CD4-positive, alpha-beta T cell treated with Interleukin-1 beta for 1 hour (primary cell): ENCODE results near the gene GRM1.

Source experiments
- DNase-seq, 2 donors: peaks; one replicate each; pipeline ENCODE4 v3.0.0-alpha.2; 2020 to 2022

The GRM1 gene

DNA sequence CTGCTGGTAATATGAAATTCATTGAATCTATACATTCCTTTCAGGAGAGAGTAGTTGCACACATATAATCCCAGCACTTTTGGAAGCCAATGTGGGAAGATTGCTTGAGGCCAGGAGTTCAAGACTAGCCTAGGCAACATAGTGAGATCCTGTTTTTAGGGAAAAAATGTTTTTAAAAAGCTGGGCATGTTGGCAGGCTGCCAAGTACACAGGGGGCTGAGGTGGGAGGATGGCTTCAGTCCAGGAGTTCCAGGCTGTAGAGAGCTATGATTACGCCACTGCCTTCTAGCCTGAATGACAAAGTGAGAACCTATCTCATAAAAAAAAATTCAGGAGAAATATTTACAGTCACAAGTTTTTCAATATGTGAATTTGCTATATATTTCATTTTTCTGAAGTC, 71.9 kb downstream of the GRM1 start:
- no peak for DNase-seq

DNA sequence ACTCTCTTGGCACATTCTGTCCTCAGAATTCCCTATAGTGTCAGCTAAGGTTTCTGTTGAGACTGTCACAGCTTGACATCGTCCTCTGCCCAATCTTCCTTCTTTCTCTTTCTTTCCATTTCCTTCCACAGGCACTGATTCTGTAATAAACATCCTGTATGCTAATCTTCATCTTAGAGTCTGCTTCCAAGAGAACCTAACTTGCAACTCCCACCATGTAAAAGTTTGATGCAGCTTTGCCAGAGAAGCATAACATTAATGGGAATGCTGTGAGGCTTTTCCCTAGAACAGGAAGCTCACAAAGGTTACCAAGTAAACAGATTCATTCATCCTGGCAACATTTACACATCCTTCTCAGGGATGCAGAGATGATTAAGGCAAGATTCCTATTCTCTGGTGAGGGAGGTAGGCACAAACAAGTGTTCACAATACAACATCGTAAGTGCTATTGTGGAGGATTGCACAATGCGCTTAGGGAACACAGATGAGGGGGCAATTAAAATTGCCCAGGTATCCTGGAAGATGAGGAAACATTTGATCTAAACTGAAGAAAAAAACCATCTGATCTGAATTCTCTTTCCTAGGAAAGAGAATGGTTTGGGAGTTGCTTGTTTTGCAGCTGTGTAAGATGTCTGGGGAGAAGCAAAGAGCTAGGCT, 74.7 kb downstream of the GRM1 start:
- DNase-seq, result no peak

DNA sequence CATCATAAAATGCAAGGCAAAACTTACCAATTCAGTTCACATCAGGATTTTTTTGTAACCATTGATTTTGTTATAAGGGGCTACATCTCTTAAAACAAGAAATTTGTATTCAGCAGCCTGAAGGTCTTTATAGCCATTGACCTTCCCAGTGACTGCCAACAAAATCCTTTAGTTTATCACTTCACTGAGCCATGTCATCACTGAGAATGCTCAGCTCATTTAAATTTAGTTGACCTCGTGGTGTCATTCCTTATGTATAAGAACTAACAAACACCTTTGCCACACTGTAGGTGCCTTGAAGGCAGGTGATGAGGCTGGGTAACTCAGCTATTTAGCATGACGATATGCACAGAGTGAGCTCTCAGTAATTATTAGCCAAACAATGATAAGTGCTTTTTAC, 77.7 kb downstream of the GRM1 start:
- no peak for DNase-seq

DNA sequence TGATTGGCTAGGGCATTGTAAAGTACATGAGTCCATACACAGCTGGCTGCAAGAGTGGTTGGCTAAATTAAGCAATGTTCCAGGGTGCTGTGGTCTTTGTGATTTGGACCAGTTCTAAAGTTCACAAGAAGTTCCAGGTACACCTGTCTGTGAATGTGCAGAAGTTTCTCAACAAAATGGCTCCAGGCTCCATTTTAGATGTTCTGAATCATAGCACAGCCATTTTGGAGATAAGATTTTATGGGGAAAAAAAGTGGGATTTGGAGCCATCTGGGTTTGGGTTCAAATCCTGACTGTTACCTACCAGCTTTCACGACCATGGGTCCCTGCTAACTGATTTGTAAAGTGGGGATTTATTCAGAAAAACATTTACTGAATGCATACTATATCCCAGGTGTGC, 82.1 kb downstream of the GRM1 start:
- no peak for DNase-seq

DNA sequence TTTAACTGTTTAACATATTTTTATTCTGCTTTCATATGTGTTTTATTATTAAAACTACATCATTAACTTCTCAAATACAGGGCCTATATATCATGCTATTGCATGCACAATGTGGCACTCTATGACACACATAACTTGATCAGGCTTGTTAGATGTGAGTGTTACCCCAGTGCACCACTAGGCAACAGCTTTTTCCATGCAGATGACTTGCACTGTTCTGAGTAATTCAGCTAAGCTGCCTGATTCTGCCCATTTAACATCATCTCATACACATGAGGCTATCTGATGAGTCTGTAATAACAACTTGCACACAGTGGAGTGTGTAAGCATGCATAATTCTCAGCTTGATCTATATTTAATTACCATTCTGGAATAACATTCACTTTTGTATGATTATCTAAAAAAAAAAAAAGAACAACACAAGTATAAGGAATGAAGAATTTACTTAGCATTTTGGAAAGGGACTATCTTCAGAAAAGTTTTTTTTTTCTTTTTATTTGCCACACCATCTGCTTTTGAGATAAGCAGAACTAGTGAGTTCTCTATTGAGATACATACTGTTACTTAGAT, 83.1 kb downstream of the GRM1 start:
- DNase-seq, result no peak

DNA sequence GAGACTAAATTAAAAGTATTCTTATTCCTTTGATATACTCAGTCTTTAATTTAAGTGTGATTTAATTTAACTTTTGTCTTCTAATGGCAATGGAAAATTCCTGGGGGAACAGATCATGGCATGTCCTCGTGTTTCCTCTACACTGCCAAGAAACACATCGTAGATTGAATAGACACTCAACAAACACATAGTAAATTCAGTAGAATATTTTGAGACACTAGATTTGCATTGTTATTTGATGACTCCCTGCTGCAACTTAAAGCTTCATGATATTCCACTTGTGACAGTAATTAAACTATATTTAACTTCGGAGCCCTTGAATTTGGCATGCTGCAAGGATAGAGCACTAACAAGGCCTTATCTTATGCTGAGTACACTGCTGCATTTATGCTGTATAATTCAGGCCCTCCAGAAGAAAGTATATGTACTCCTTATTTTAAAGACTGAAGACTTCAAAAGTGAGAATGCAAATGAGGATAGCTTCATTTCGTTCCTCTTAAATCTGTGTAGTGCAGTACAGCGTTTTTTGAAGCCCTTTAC, 84.3 kb downstream of the GRM1 start:
- DNase-seq, result no peak

DNA sequence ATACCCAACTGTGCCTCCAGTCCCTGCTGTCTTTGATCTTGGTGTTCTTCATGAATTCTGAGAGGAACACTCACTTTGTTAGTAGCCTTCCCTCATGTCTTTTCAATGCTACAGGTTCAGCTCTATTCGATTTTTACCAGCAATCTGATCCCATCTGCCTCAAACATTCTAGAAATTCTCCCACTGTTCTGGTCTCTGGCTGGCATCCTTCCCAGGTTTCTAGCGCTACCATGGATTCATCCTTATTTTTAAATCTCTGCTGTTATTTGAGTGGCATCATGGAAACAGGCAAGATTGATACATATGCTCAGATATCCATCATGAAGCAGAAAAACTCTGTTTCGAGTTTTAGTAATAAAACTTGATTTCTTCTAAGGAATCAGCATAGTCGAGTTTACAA, 94.8 kb downstream of the GRM1 start:
- no peak for DNase-seq

DNA sequence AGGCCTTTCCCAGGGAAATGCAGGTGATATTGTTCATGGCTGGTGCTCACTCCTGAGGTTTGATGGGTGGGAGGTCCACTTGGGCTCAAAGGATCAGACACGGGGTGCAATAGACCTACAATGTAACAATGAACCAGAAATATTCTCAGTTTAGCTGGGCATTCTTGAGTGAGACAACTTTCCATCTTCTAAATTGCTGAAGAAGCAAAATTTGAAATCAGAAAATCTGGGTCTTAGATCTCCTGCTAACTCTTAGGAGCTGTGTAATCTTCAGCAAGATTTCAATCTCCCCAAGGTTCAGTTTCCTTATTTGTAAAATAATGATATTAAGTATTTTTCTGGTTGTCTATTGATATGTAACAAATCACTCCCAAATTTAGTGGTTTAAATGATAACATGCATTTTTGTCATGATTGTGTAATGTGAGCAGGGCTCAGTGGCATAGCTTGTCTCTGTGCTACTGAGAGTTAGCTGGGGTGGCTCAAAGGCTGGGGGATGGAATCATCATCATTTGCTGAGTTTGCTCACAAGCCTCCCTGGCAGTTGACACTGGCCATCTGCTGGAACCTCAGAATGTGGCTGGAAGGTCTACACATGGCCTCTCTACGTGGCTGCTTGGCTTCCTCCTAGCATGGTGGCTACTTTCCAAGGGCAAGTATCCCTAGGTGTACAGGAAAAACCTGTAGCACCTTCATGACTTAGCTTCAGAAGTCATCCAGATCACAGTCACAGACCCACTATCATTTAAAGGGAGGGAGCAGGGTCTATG, 98.8 kb downstream of the GRM1 start:
- no peak for DNase-seq

DNA sequence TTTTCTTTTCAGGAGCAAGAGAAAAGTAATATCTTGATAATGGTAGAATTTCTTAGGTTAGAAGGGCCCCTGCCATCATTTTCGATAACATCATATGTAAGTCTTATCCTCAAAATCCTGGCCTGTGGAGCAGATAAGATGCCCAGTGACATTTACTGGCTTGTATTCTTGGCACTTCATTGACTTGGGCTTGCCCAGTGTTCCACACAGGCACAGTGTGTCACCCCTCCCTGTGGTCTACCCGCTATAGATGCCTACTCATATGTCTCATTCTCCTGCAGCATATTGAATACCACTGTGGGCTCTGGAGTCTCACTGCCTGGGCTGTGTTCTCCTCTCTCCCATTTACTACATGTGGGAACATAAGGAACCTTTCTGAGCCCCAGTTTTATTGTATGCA, 105.0 kb downstream of the GRM1 start:
- no peak for DNase-seq

DNA sequence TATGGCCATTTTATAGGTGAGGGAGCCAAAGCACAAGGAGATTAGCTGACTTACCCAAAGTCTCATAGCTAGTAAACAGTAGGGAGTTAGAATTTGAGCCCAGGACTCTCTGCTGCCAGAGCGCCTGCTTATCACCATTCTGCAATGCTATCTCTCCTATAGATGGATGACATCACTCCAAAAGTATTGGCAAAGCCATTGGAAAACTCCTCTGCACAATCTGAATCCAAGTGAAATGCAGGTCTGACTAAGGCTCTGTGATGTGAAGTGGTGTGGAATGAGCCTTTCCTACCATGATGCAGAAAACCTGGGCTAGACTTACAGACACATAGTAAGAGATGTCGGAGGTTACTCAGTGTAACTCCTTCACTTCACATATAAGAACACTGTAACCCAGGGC, 106.3 kb downstream of the GRM1 start:
- no peak for DNase-seq

DNA sequence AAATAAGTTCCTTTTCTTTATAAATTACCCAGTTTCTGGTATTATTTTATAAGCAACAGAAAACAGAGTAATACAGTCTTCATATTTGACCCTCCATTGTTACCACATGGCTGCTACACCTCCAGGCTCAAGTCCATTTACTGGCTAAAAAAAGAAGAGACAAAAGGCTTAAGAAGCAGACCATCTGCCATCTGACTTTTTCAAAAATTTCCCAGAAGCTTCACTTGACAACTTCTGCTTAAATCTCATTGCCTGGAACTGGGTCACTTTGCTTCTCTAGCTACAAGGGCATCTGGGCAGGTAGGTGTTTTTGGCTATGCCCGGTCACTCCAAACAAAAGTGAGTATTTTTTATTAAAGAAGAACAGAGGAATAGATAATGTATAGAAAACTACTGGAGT, 118.0 kb downstream of the GRM1 start:
- DNase-seq, result no peak

DNA sequence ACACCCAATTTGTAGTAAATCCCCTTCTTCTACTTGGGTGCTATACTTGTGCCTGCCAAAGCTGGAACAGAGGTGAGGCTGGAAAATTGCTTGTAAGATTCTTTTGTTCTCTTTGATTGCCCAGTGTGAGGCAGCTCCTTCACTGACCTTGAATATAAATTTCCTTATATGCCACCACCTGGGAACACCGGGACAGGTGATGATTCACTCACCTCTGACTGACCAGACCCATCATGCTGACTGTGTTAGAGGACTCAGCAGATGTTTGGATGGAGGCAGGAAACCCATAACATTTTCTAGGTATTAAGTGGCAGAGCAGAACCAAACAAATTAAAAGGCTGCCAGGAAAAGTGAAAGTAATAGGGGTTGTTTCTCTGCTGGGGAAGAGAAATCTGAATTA, 120.9 kb downstream of the GRM1 start:
- no peak for DNase-seq

DNA sequence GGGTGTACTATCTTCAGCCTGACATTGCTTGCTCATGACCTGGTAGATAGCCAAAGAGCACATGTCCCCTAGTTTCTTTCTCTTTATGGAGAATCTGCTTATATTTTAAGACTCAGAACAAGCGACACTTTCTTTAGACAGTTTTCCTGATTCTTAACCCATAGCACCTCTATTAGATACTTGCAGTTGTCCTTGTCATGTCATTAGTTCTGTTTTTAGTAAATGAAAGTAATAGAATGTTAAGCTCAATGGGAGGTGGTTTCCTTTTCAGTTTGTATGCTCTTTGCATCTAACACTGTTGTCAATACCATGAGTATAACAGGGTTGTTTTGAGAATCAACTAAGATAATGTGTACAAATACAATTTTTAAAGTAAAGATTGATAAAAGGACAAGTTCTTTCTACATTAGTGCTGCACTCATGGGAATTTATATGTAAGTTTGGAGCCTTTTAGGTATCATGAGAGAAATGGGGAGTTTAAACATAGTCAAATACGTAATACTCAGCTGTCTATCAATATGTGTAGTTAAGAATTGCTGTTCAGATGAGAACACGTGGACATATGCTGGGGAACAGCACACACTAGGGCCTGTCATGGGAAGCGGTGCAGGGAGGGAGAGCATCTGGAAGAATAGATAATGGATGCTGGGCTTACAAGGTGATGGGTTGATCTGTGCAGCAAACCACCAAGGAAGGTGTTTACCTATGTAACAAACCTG, 124.3 kb downstream of the GRM1 start:
- DNase-seq, result no peak

DNA sequence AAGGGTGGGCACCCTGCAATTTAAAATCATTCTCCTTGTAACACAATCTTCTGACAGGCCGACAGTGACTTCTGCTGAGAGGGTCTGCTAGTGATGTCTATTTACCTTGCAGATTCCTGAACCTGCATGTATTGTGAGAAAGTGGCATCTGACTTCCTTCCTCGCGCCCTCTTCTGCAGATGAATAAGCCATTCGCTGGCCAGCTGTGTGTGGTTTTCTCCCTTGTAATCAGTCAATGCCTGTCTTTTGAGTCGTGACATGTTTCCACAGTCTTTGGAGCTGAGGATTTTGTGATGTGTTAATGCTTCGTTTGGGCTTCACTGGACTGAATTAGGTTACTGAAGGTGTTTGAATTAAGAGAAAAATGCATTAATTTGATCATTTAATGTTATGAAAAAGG, 125.3 kb downstream of the GRM1 start:
- DNase-seq, result no peak

DNA sequence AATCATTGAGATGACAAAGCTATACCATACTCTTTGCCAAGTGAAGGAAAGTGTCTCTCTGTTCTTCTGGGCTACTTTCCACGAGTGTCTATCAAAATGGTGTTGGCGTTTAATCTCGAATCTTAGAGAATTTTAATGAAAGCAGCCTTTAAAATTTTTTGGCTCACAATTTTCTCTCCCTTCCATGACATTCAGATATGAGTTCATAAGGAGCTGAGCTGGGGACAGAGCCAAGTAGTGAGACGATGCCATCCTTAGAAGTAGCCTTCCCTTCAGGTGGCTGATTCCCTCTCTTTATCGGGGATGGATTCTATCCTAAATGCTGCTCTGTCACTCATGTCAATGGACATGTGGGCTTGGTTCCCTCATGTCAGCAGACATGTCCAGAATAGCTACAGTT, 132.8 kb downstream of the GRM1 start:
- DNase-seq, result no peak

DNA sequence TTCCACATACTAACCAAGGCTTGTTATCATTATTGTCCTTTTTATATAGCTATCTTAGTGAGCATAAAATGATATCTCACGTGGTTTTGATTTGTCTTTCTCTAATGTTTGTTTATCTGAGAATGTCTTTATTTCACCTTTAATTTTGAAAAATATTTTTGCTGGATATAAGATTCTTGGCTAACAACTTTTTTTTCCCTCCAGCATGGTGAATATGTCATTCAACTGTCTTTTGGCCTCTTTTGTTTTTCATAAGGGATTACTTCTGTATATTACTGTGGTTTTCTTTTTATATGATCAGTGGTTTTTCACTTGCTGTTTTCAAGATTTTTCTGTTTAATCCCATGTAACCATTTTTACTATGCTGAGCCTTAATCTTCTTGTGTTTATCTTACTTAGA, 141.0 kb downstream of the GRM1 start:
- no peak for DNase-seq

DNA sequence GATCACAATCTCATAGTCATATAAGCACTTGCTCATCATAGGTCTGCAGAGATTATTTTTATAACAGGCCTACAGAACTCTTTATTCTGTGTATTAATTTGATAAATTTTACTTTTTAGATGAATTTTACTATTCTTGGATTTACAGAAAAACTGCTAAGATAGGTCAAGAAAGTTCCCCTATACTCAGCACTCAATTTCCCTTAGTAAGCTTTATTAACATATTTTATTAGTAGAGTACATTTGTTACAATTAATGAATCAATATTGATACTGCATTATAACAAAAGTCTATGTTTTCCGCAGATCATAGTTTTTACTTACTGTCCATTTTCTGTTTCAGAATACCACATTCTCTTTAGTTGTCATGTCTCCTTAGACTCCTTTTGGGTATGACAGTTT, 148.9 kb downstream of the GRM1 start:
- DNase-seq, result no peak

DNA sequence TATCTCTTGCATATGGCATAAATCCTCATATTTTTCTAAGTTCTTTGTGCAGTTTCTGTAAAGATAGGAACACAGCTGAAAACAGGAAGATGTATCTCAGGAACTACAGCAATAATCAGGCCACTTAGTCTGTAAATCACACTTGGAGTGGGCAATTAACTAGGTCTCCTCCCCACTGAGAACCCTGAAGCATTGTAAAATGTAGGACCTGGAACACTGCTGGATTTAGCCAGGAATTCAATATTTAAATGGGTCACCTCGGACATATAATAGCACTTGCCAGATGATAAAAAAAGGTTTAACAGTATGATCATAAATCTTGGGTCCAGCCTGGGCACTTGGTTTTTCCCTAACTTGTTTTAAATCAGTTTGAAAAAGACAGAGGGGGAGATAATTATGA, 155.0 kb downstream of the GRM1 start:
- no peak for DNase-seq

DNA sequence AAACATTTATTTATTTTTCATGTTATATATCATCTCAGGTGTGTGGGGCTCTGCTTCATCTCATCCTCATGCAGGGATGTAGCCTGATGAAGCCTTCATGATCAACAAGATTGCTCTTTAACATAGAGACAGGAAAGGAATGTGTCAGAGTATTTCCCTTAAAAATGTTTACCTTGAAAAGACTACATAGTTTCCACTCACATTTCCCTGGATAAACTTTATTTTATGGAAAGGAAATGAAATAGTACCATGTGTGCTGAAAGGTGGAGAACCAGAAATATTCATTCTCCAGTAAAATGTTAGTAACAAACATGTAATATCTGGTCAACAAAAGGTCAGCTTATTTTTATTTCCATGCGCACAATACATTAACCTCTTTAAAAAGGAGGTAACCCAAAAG, 155.8 kb downstream of the GRM1 start:
- DNase-seq, result no peak

DNA sequence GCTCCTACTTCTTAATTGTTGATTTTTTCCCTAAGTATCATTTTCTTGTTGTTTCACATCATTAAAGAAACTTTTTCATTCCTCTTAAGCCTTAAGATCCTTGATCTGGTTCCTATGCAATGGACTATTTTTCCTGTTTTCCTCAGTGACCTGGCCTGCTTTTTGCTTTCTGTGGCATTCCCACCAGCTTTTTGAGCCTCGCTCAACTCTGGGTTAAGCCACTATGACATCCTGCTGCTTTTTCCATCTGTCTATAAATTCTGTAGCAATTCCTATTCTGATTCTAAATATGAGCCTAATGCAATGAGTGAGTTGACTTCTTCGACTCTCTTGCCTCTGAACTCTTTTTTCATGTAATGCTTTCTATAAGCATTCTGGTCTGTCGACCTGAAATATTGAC, 160.3 kb downstream of the GRM1 start:
- no peak for DNase-seq

DNA sequence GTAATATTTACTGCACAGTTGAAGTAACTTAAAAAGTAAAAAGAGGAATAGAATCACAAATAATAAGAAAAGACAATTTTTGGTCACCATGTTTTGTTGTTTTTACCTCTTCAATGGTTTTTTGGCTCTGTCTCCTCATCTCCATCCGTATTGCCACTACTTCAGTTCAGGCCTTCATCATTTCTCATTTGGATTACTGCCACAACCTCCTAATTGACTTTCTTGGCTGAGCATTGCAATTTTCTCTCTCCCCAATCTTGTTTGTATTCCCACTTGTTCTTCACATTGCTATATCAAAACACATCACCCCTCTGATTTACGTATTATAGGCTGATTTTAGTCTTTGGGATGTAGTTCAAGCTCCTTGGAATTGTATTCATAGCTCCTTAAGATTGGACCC, 161.7 kb downstream of the GRM1 start:
- no peak for DNase-seq

DNA sequence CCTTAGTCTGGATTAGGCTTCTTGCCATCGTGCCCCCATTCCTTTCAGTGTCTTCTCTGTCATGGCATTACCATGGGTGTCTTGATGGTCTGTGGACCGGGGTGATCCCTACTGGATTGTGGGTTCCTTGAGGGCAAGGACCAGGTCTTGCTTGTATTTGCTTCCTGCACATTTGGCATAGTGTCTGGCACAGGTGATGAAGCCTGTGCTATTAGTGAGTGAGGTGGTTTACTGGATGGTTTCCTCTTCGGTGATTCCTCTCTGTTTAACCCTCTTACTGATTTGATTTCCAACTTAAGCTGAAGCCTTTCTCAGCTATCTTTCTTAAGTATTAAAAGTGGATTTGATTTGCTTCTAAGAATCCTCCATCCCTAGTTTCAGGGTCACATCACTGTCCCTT, 162.3 kb downstream of the GRM1 start:
- no peak for DNase-seq

DNA sequence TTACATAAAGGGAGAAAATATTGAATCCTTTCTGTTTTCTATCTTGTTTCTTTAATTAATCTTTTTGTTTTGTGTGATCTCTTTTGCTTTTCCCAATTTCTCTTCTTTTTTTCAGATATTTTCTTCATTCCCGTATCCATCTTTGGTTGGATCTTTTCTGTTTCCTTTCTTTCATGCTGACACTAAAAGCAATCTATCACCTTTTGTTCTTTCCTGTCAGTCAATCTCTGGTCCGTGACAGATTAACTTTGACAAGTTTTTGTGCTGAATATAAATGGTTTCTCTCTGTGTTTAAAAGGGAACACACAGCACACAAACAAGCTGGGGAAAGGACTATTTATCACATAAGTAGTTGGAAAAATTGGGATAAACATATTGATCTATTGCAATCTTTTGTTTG, 162.8 kb downstream of the GRM1 start:
- DNase-seq, result no peak

DNA sequence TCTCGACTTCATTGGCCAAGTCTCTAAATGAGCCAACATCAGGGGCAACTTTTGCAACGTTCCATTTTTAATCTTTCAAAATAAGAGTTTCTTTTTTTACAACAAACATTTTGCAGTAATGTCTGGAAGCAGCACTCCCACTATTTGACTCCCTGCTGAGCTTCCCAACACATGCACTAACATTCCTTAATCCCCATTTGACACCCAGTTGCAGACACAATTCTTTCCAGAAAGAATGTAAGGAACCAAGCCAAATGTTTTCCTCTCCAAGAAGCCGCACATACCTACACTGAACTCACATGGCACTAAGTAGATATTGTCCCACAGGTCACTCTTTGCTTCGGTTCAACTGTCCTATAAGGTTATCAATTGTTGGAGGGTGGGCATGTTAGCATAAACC, 165.6 kb downstream of the GRM1 start:
- DNase-seq, result no peak
